Measurements from ENCODE around the gene CDH4. TPM values are rescaled to one million over a fixed set of nuclear protein-coding genes. Genes with fewer than 3 reads are reported as not detected.

CDH4 gene
- total and polyA plus RNA-seq, 2 of the 13 experiments (the other 11 are each of a cell fraction or from before 2014, with no cell fraction given) = not detected

GRCh38 chr20:61587036-61587435 is 335.0 kb downstream of the CDH4 start:
- H3K9ac ChIP-seq (ENCODE audit: insufficient read depth, low read depth, low read length) = no peak overlapping the region
- no peaks in the 10 kb centered on the region for H3K4me1 ChIP-seq (ENCODE audit: insufficient read depth, low read length)
- ChIA-PET CTCF (ENCODE audit: low intra/inter-chr PET ratio, low total read pairs) (no interaction called here), POLR2A (no interaction called here)
- H3K4me2 ChIP-seq (ENCODE audit: low read depth, low read length) = no peak overlapping the region
- FAIRE-seq = no peak
- peaks cover 2 to 30% of the 10 kb centered on the region in 2 experiments; a peak in 3 of 5 replicates for H3K27me3 ChIP-seq (ENCODE audit: control insufficient read depth in 1 of 2, insufficient read depth in 2 of 2, low read length in 2 of 2)
- H3K36me3 ChIP-seq (replicated peaks in 1 of 2; ENCODE audit: control insufficient read depth in 1 of 2, insufficient read depth in 2 of 2, low read length in 2 of 2) = no peaks in the 10 kb centered on the region
- no peaks in the 10 kb centered on the region for H4K20me1 ChIP-seq (ENCODE audit: insufficient read depth, low read length)
- no peak for DNase-seq (ENCODE audit: low spot score)
- intact Hi-C loops (cut with micrococcal nuclease; ENCODE audit: unreplicated experiment) (no loop called here), in situ Hi-C loops (cut with HindIII; ENCODE audit: extremely low pct_ligation_motif_present, low pct_unique_long_range_greater_than_20kb) (no loop called here)
- H3K79me2 ChIP-seq (ENCODE audit: insufficient read depth, low read length) = no peaks in the 10 kb centered on the region
- no peak overlapping the region for H2AFZ ChIP-seq (ENCODE audit: low read length)
- peaks cover 11% of the 10 kb centered on the region for H3K9me3 ChIP-seq (ENCODE audit: low read length)
- no TSS peak for BruUV-seq (replicated peaks)
- WGBS (ENCODE audit: low lambda C conversion rate) = 16% methylated on average over 7 of the region's 7 CpGs
- no peak overlapping the region for H3K27ac ChIP-seq (ENCODE audit: extremely low read length, insufficient read depth, low read length)
- ATAC-seq = no peak
- no peak overlapping the region for H3K4me3 ChIP-seq (replicated peaks in 1 of 3; ENCODE audit: insufficient read depth in 1 of 3, low read depth in 2 of 3, low read length in 3 of 3)
- TF ChIP-seq ZNF614 (CRISPR knock-in tag; IDR thresholded peaks at IDR 0.05; ENCODE audit: borderline replicate concordance) (no peak), ELF4 (CRISPR knock-in tag; IDR thresholded peaks at IDR 0.05; ENCODE audit: borderline replicate concordance) (no peak), FOXA1 (IDR thresholded peaks at IDR 0.05) (no peak), FOXA1 (CRISPR knock-in tag; IDR thresholded peaks at IDR 0.05) (no peak), ZNF180 (CRISPR knock-in tag; IDR thresholded peaks at IDR 0.05; ENCODE audit: borderline replicate concordance, low read depth) (no peak), SOX13 (IDR thresholded peaks at IDR 0.05) (no peak), SOX13 (CRISPR knock-in tag; conservative IDR thresholded peaks at IDR 0.05 in 1 of 2, IDR thresholded peaks at IDR 0.05 in 1 of 2) (no peak), YEATS2 (CRISPR knock-in tag; IDR thresholded peaks at IDR 0.05; ENCODE audit: borderline replicate concordance) (no peak)

- no peak overlapping the region for H3K4me2 ChIP-seq (ENCODE audit: low read depth, low read length)
- in situ Hi-C loops (cut with HindIII; ENCODE audit: extremely low pct_ligation_motif_present, low pct_unique_long_range_greater_than_20kb) = no loop called here
- no peak overlapping the region for H3K9ac ChIP-seq (ENCODE audit: insufficient read depth, low read depth, low read length)
- CTCF ChIA-PET (ENCODE audit: low intra/inter-chr PET ratio, low total read pairs) = no interaction called here
- no peaks in the 10 kb centered on the region for H3K4me1 ChIP-seq (ENCODE audit: insufficient read depth, low read length)
- intact Hi-C loops (cut with micrococcal nuclease; ENCODE audit: unreplicated experiment) = no loop called here
- BruUV-seq (replicated peaks) = no TSS peak
- no peaks in the 10 kb centered on the region for H3K79me2 ChIP-seq (ENCODE audit: insufficient read depth, low read length)
- DNase-seq (ENCODE audit: low spot score) (no peak), ATAC-seq (no peak), FAIRE-seq (no peak)
- no peaks in the 10 kb centered on the region for H3K36me3 ChIP-seq (replicated peaks in 1 of 2; ENCODE audit: control insufficient read depth in 1 of 2, insufficient read depth in 2 of 2, low read length in 2 of 2)
- H4K20me1 ChIP-seq (ENCODE audit: insufficient read depth, low read length) = no peaks in the 10 kb centered on the region
- peaks cover 0 to 23% of the 10 kb centered on the region in 2 experiments; a peak in 3 of 5 replicates for H3K27me3 ChIP-seq (ENCODE audit: control insufficient read depth in 1 of 2, insufficient read depth in 2 of 2, low read length in 2 of 2)
- H2AFZ ChIP-seq (ENCODE audit: low read length) = no peak overlapping the region
- WGBS (ENCODE audit: low lambda C conversion rate) = 54% methylated on average over 16 of the region's 16 CpGs
- POLR2A ChIA-PET = no interaction called here
- no peak overlapping the region for H3K27ac ChIP-seq (ENCODE audit: extremely low read length, insufficient read depth, low read length)
- H3K9me3 ChIP-seq (ENCODE audit: low read length) = peaks cover 19% of the 10 kb centered on the region
- H3K4me3 ChIP-seq (replicated peaks in 1 of 3; ENCODE audit: insufficient read depth in 1 of 3, low read depth in 2 of 3, low read length in 3 of 3) = no peak overlapping the region
- TF ChIP-seq ZSCAN29 (CRISPR knock-in tag; conservative IDR thresholded peaks at IDR 0.05) (no peak), ZNF256 (CRISPR knock-in tag; conservative IDR thresholded peaks at IDR 0.05) (no peak), TRIM22 (IDR thresholded peaks at IDR 0.05) (no peak), MLXIP (CRISPR knock-in tag; IDR thresholded peaks at IDR 0.05; ENCODE audit: borderline replicate concordance) (no peak), THAP7 (CRISPR knock-in tag; IDR thresholded peaks at IDR 0.05) (no peak), XRCC5 (optimal IDR thresholded peaks at IDR 0.05; ENCODE audit: low read length) (no peak), ZNF292 (CRISPR knock-in tag; IDR thresholded peaks at IDR 0.05; ENCODE audit: borderline replicate concordance, low read depth) (no peak)
Observed at GRCh38 chr20:61587681-61588289, 335.7 kb downstream of the CDH4 start.

Data from HepG2 (cell line).